ENCODE measurements around the gene PRF1. TPM values are rescaled to one million over a fixed set of nuclear protein-coding genes. Genes with fewer than 3 reads are reported as not detected.

The PRF1 gene
- total and polyA plus RNA-seq, 2 of the 13 experiments (the other 11 are each of a cell fraction or from before 2014, with no cell fraction given): 1.00 to 1.4 TPM

DNA sequence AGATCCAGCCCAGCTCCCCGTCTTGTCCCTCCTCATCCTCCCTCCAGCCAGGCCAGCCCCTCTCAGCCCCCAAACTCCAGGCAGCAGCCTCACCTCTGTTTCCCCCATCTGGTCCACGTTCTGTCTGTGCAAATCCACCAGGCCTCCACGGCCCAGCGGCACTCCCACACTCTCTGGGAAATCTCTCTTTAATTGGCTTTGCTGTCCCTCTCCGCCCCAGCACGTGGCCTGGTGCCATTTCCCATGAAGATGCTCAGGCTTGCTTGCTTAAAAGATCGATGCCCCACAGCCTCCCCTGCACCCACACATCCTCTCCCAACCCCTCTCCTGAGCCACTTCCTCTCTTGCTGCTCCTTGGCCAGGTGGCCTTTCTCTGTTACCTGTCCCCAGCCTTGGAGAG, 39.3 kb downstream of the PRF1 start (continued):
- TF ChIP-seq ZBTB3 (CRISPR knock-in tag; IDR thresholded peaks at IDR 0.05; ENCODE audit: borderline replicate concordance, low read depth): no peak
- TF ChIP-seq ZNF207 (IDR thresholded peaks at IDR 0.05; ENCODE audit: borderline replicate concordance): no peak

DNA sequence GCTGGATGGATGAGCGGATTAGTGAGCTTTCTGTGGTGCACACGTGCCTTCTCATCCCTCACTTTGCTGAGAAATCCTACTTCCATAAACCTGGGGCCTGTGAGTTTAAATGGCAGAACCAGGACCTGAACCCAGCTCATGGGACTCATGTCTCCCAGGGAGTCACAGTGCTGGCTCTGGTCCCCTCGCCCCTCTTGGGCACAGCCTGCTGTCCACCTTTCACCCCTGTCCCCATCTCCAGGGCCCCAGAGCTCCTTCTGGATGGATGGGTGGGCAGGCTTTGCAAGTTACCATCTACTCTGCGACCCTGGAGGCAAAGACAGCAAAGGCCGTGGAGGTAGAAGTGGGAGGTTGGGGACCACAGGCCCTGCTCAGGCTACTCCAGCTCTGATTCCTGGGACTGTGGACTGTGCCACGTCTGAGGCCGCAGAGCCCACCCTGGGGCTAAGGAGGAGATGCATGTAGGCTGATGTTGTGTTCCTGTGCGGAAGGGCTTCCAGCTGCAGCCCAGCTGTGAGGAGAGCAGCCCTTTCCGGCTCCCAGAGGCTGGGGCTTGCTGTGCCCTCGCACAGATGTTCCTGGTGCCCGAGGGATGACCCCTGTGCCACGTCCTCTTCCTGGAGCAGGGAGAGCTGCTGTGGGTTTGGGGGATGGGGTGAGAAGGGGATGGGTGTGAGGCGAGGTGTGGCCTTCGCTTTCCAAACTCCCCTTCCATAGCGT, 40.3 kb downstream of the PRF1 start:
- no TSS peak for BruUV-seq (replicated peaks)
- no peak for FAIRE-seq
- Histone ChIP-seq H3K27me3 (ENCODE audit: control insufficient read depth in 1 of 2, insufficient read depth in 2 of 2, low read length in 2 of 2) (peaks cover 2 to 4% of the 10 kb centered on the region in 2 experiments; a peak in 3 of 5 replicates), H3K9ac (ENCODE audit: insufficient read depth, low read depth, low read length) (no peak overlapping the region), H3K79me2 (ENCODE audit: insufficient read depth, low read length) (no peaks in the 10 kb centered on the region), H3K27ac (ENCODE audit: extremely low read length, insufficient read depth, low read length) (no peak overlapping the region), H2AFZ (ENCODE audit: low read length) (no peak overlapping the region), H3K36me3 (replicated peaks in 1 of 2; ENCODE audit: control insufficient read depth in 1 of 2, insufficient read depth in 2 of 2, low read length in 2 of 2) (no peaks in the 10 kb centered on the region), H3K9me3 (ENCODE audit: low read length) (no peaks in the 10 kb centered on the region), H3K4me3 (replicated peaks in 1 of 3; ENCODE audit: insufficient read depth in 1 of 3, low read depth in 2 of 3, low read length in 3 of 3) (no peak overlapping the region), H3K4me1 (ENCODE audit: insufficient read depth, low read length) (peaks cover 11% of the 10 kb centered on the region; the same call in 1 of the 2 replicates), H3K4me2 (ENCODE audit: low read depth, low read length) (no peak overlapping the region), H4K20me1 (ENCODE audit: insufficient read depth, low read length) (no peaks in the 10 kb centered on the region)
- in situ Hi-C loops (cut with HindIII; ENCODE audit: extremely low pct_ligation_motif_present, low pct_unique_long_range_greater_than_20kb) (no loop called here), intact Hi-C loops (cut with micrococcal nuclease; ENCODE audit: unreplicated experiment) (no loop called here)
- POLR2A ChIA-PET: no interaction called here
- TF ChIP-seq ZNF670 (CRISPR knock-in tag; IDR thresholded peaks at IDR 0.05; ENCODE audit: borderline replicate concordance): no peak
- no peak for DNase-seq (ENCODE audit: low spot score)
- whole genome bisulfite sequencing (ENCODE audit: low lambda C conversion rate): 47% methylated on average over 5 of the region's 15 CpGs
- CTCF ChIA-PET (ENCODE audit: low intra/inter-chr PET ratio, low total read pairs): no interaction called here
- ATAC-seq: no peak

DNA sequence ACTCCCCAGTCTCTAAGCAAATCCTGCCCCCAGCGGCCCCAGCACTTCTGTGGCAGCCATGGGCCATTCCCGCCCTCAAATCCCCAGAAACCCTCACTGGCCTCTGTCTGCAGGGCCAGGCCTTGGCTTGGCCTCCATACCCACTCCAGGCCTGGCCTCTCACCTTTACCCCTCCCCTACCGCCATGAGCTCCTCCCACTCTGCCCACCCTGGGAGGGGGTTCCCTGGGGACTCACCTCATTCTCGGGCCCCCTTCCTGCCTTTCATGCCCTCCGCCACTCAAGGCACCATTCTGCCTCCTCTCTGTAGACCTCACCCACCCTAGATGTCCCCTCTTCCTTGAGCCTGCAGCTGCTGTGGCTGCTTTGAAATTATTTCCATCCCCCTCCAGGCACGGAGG, 41.0 kb downstream of the PRF1 start:
- Histone ChIP-seq H3K9me3 (ENCODE audit: low read length) (no peaks in the 10 kb centered on the region), H3K27me3 (ENCODE audit: control insufficient read depth in 1 of 2, insufficient read depth in 2 of 2, low read length in 2 of 2) (peaks cover 2 to 4% of the 10 kb centered on the region in 2 experiments; a peak in 3 of 5 replicates), H3K4me1 (ENCODE audit: insufficient read depth, low read length) (peaks cover 11% of the 10 kb centered on the region; the same call in 1 of the 2 replicates), H3K27ac (ENCODE audit: extremely low read length, insufficient read depth, low read length) (no peak overlapping the region), H2AFZ (ENCODE audit: low read length) (no peak overlapping the region), H4K20me1 (ENCODE audit: insufficient read depth, low read length) (no peaks in the 10 kb centered on the region), H3K4me3 (replicated peaks in 1 of 3; ENCODE audit: insufficient read depth in 1 of 3, low read depth in 2 of 3, low read length in 3 of 3) (no peak overlapping the region), H3K9ac (ENCODE audit: insufficient read depth, low read depth, low read length) (no peak overlapping the region), H3K4me2 (ENCODE audit: low read depth, low read length) (no peak overlapping the region), H3K36me3 (replicated peaks in 1 of 2; ENCODE audit: control insufficient read depth in 1 of 2, insufficient read depth in 2 of 2, low read length in 2 of 2) (no peaks in the 10 kb centered on the region), H3K79me2 (ENCODE audit: insufficient read depth, low read length) (no peaks in the 10 kb centered on the region)
- CTCF ChIA-PET (ENCODE audit: low intra/inter-chr PET ratio, low total read pairs): no interaction called here
- intact Hi-C loops (cut with micrococcal nuclease; ENCODE audit: unreplicated experiment) (no loop called here), in situ Hi-C loops (cut with HindIII; ENCODE audit: extremely low pct_ligation_motif_present, low pct_unique_long_range_greater_than_20kb) (no loop called here)
- 41% methylated on average over 6 of the region's 6 CpGs for WGBS (ENCODE audit: low lambda C conversion rate)
- no peak for FAIRE-seq
- BruUV-seq (replicated peaks): no TSS peak
- POLR2A ChIA-PET: no interaction called here
- no peak for DNase-seq (ENCODE audit: low spot score)
- no peak for ATAC-seq
- TF ChIP-seq ZNF446 (CRISPR knock-in tag; IDR thresholded peaks at IDR 0.05): no peak
- TF ChIP-seq, protein P1, sequence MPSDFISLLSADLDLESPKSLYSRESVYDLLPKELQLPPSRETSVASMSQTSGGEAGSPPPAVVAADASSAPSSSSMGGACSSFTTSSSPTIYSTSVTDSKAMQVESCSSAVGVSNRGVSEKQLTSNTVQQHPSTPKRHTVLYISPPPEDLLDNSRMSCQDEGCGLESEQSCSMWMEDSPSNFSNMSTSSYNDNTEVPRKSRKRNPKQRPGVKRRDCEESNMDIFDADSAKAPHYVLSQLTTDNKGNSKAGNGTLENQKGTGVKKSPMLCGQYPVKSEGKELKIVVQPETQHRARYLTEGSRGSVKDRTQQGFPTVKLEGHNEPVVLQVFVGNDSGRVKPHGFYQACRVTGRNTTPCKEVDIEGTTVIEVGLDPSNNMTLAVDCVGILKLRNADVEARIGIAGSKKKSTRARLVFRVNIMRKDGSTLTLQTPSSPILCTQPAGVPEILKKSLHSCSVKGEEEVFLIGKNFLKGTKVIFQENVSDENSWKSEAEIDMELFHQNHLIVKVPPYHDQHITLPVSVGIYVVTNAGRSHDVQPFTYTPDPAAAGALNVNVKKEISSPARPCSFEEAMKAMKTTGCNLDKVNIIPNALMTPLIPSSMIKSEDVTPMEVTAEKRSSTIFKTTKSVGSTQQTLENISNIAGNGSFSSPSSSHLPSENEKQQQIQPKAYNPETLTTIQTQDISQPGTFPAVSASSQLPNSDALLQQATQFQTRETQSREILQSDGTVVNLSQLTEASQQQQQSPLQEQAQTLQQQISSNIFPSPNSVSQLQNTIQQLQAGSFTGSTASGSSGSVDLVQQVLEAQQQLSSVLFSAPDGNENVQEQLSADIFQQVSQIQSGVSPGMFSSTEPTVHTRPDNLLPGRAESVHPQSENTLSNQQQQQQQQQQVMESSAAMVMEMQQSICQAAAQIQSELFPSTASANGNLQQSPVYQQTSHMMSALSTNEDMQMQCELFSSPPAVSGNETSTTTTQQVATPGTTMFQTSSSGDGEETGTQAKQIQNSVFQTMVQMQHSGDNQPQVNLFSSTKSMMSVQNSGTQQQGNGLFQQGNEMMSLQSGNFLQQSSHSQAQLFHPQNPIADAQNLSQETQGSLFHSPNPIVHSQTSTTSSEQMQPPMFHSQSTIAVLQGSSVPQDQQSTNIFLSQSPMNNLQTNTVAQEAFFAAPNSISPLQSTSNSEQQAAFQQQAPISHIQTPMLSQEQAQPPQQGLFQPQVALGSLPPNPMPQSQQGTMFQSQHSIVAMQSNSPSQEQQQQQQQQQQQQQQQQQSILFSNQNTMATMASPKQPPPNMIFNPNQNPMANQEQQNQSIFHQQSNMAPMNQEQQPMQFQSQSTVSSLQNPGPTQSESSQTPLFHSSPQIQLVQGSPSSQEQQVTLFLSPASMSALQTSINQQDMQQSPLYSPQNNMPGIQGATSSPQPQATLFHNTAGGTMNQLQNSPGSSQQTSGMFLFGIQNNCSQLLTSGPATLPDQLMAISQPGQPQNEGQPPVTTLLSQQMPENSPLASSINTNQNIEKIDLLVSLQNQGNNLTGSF (CRISPR knock-in tag; IDR thresholded peaks at IDR 0.05): no peak
- TF ChIP-seq, protein P2, sequence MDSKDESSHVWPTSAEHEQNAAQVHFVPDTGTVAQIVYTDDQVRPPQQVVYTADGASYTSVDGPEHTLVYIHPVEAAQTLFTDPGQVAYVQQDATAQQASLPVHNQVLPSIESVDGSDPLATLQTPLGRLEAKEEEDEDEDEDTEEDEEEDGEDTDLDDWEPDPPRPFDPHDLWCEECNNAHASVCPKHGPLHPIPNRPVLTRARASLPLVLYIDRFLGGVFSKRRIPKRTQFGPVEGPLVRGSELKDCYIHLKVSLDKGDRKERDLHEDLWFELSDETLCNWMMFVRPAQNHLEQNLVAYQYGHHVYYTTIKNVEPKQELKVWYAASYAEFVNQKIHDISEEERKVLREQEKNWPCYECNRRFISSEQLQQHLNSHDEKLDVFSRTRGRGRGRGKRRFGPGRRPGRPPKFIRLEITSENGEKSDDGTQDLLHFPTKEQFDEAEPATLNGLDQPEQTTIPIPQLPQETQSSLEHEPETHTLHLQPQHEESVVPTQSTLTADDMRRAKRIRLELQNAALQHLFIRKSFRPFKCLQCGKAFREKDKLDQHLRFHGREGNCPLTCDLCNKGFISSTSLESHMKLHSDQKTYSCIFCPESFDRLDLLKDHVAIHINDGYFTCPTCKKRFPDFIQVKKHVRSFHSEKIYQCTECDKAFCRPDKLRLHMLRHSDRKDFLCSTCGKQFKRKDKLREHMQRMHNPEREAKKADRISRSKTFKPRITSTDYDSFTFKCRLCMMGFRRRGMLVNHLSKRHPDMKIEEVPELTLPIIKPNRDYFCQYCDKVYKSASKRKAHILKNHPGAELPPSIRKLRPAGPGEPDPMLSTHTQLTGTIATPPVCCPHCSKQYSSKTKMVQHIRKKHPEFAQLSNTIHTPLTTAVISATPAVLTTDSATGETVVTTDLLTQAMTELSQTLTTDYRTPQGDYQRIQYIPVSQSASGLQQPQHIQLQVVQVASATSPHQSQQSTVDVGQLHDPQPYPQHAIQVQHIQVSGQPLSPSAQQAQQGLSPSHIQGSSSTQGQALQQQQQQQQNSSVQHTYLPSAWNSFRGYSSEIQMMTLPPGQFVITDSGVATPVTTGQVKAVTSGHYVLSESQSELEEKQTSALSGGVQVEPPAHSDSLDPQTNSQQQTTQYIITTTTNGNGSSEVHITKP (CRISPR knock-in tag; IDR thresholded peaks at IDR 0.05; ENCODE audit: low read depth): no peak
